DOHH2 (cell line): Measurements from ENCODE around the gene ZP4.

ENCODE experiments used
- H3F3A ChIP-seq: fragments of 200-600 bp; sonication (generic), shearing (Covaris generic); 2 replicates; pipeline ENCODE4 v1.6.0; 2016; ENCODE audit warnings: antibody characterized with exemption, mild to moderate bottlenecking; ENCODE audit not compliant: control insufficient read depth, insufficient read depth
- H3K27ac ChIP-seq: fragments of 200-600 bp; sonication (generic); 2 replicates; pipeline ENCODE4 v1.5.1; 2014; ENCODE audit warnings: low read depth, mild to moderate bottlenecking, low read length, moderate library complexity
- H3K27me3 ChIP-seq: fragments of 200-600 bp; sonication (generic); 2 replicates; pipeline ENCODE4 v1.6.1; 2014; ENCODE audit warnings: mild to moderate bottlenecking, low read length, mixed read lengths; ENCODE audit not compliant: control insufficient read depth
- H3K36me3 ChIP-seq: fragments of 200-600 bp; sonication (generic); 2 replicates; pipeline ENCODE4 v1.6.1; 2014; ENCODE audit warnings: mild to moderate bottlenecking, low read length, moderate library complexity, mixed read lengths; ENCODE audit not compliant: control insufficient read depth
- H3K4me1 ChIP-seq: fragments of 200-600 bp; sonication (generic); 2 replicates; pipeline ENCODE4 v1.6.1; 2014; ENCODE audit warnings: mild to moderate bottlenecking, low read length, mixed read lengths; ENCODE audit not compliant: control insufficient read depth
- H3K4me2 ChIP-seq: fragments of 200-600 bp; sonication (generic); 2 replicates; pipeline ENCODE4 v1.6.0; 2014; ENCODE audit warnings: mild to moderate bottlenecking, low read length, moderate library complexity
- H3K4me3 ChIP-seq: fragments of 200-600 bp; sonication (generic); 2 replicates; pipeline ENCODE4 v1.5.1; 2014; ENCODE audit warnings: mild to moderate bottlenecking, low read length, mixed read lengths
- H3K79me2 ChIP-seq: fragments of 200-600 bp; sonication (generic); 2 replicates; pipeline ENCODE4 v1.6.1; 2014; ENCODE audit warnings: mild to moderate bottlenecking, low read length, mixed read lengths; ENCODE audit not compliant: control insufficient read depth
- H3K9me2 ChIP-seq: fragments of 200-600 bp; sonication (generic); replicated peaks from 2 replicates; pipeline ENCODE4 v1.6.1; 2014; ENCODE audit warnings: mild to moderate bottlenecking, low read length, mixed read lengths; ENCODE audit not compliant: control insufficient read depth
- H3K9me3 ChIP-seq: fragments of 200-600 bp; sonication (generic); 2 replicates; pipeline ENCODE4 v1.6.1; 2014; ENCODE audit warnings: antibody characterized with exemption, low read length, mixed read lengths; ENCODE audit not compliant: control insufficient read depth, insufficient read depth
- H4K20me1 ChIP-seq: fragments of 200-600 bp; sonication (generic); 2 replicates; pipeline ENCODE4 v1.6.0; 2014; ENCODE audit warnings: low read depth, mild to moderate bottlenecking, antibody characterized with exemption, low read length, moderate library complexity; ENCODE audit not compliant: control insufficient read depth, insufficient read depth
- EZH2phosphoT487 ChIP-seq: fragments of 200-600 bp; sonication (generic); IDR thresholded peaks from 2 replicates; pipeline ENCODE4 v1.6.1; 2017; ENCODE audit warnings: borderline replicate concordance, mild to moderate bottlenecking, antibody characterized with exemption, low read length, moderate library complexity, mixed read lengths
- TF ChIP-seq, protein P1 (sequence below): fragments of 200-600 bp; sonication (generic); IDR thresholded peaks from one replicate; pipeline ENCODE4 v1.5.1; 2014; ENCODE audit warnings: antibody characterized with exemption, mild to moderate bottlenecking, low read depth, low read length; ENCODE audit not compliant: poor library complexity, severe bottlenecking

Gene ZP4, protein sequence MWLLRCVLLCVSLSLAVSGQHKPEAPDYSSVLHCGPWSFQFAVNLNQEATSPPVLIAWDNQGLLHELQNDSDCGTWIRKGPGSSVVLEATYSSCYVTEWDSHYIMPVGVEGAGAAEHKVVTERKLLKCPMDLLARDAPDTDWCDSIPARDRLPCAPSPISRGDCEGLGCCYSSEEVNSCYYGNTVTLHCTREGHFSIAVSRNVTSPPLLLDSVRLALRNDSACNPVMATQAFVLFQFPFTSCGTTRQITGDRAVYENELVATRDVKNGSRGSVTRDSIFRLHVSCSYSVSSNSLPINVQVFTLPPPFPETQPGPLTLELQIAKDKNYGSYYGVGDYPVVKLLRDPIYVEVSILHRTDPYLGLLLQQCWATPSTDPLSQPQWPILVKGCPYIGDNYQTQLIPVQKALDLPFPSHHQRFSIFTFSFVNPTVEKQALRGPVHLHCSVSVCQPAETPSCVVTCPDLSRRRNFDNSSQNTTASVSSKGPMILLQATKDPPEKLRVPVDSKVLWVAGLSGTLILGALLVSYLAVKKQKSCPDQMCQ

DNA sequence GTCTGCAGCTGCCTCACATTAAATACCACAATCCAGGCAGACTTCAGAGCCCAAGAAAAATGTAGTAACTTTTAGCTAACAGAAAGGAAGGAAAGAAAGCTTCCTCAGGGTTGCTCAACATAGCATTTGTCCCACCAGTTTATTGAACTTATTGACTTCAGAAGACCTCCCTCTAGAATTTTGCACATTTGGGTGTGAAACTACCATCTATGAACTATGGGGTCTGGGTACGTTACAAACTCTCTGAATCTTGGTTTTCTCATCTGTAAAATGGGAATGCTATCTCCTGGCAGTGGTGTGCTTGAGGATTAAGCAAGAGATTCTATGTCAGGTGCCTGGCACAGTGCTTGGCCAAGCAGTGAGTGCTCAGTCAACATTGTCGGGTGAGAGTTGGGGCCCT, at the start of gene ZP4:
ZP4 (minus strand) TSS at position 101 of the 400 bp plus-strand sequence. CDS start 287 bp downstream, outside the sequence.
- H3K36me3 ChIP-seq = no peaks in the 10 kb centered on the region
- no peak for TF ChIP-seq EZH2phosphoT487
- TF ChIP-seq, protein P1, sequence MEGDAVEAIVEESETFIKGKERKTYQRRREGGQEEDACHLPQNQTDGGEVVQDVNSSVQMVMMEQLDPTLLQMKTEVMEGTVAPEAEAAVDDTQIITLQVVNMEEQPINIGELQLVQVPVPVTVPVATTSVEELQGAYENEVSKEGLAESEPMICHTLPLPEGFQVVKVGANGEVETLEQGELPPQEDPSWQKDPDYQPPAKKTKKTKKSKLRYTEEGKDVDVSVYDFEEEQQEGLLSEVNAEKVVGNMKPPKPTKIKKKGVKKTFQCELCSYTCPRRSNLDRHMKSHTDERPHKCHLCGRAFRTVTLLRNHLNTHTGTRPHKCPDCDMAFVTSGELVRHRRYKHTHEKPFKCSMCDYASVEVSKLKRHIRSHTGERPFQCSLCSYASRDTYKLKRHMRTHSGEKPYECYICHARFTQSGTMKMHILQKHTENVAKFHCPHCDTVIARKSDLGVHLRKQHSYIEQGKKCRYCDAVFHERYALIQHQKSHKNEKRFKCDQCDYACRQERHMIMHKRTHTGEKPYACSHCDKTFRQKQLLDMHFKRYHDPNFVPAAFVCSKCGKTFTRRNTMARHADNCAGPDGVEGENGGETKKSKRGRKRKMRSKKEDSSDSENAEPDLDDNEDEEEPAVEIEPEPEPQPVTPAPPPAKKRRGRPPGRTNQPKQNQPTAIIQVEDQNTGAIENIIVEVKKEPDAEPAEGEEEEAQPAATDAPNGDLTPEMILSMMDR = no peak
- H3K4me2 ChIP-seq = no peak within 1 kb of the TSS
- no peaks in the 10 kb centered on the region for H4K20me1 ChIP-seq
- H3K4me3 ChIP-seq = no peak within 1 kb of the TSS
- no peak within 1 kb of the TSS for H3K27ac ChIP-seq
- no peaks in the 10 kb centered on the region for H3K4me1 ChIP-seq
- no peaks in the 10 kb centered on the region for H3K9me2 ChIP-seq
- no peaks in the 10 kb centered on the region for H3F3A ChIP-seq
- no peaks in the 10 kb centered on the region for H3K9me3 ChIP-seq
- H3K27me3 ChIP-seq = no peaks in the 10 kb centered on the region
- no peaks in the 10 kb centered on the region for H3K79me2 ChIP-seq

DNA sequence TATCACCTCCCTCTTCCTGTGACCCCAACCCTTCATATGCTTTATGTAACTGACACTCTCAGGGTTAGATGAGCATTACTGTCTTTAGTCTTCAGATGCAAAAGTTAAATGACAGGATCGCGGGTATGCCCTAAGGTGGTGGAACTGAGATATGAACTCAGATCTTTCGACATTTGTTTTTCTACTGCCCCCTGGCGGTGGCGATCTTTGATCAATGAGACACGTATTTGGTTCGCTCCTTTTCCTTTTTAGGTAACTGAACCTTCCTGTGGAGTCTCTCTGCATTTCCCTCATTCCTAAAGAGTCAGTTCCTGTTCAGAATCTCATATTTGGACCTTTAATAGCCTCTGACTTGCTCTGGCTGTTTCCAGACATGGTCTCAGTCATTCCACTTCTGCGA, 47.8 kb upstream of the ZP4 start:
- Histone ChIP-seq H3K36me3 (no peaks in the 10 kb centered on the region), H3K9me2 (no peaks in the 10 kb centered on the region), H3K4me3 (no peak overlapping the region), H3K27ac (no peak overlapping the region), H3K79me2 (no peaks in the 10 kb centered on the region), H3K27me3 (no peaks in the 10 kb centered on the region), H3F3A (no peaks in the 10 kb centered on the region), H4K20me1 (no peaks in the 10 kb centered on the region), H3K9me3 (no peaks in the 10 kb centered on the region), H3K4me1 (no peaks in the 10 kb centered on the region), H3K4me2 (no peak overlapping the region)
- TF ChIP-seq EZH2phosphoT487 = no peak
- TF ChIP-seq, protein P1 = no peak

DNA sequence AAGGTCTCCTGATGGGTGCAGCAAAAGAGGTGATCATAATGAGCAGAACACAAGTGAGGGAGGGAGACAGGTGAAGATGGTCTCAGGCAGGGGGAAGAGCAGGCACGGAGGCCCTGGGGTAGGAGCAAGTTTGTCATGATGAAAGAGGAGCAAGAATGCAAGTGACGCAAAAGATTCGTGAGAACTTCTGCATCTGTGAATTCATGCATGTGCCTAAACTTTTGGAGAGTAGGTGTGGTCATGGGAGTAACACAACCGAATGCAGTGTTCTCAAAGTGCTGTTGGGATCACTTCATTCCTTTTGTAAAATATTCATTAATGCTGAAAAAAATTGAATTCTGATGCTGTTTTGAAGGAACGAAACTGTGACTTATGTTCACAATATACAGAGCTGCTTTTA, 47.3 kb upstream of the ZP4 start:
- H3F3A ChIP-seq = no peaks in the 10 kb centered on the region
- no peak overlapping the region for H3K27ac ChIP-seq
- H3K4me1 ChIP-seq = no peaks in the 10 kb centered on the region
- H4K20me1 ChIP-seq = no peaks in the 10 kb centered on the region
- no peaks in the 10 kb centered on the region for H3K27me3 ChIP-seq
- no peak overlapping the region for H3K4me2 ChIP-seq
- no peak overlapping the region for H3K4me3 ChIP-seq
- H3K79me2 ChIP-seq = no peaks in the 10 kb centered on the region
- no peaks in the 10 kb centered on the region for H3K9me3 ChIP-seq
- H3K9me2 ChIP-seq = no peaks in the 10 kb centered on the region
- TF ChIP-seq, protein P1 = no peak
- TF ChIP-seq EZH2phosphoT487 = no peak
- H3K36me3 ChIP-seq = no peaks in the 10 kb centered on the region
